GM03348 (cell line): ENCODE measurements around the gene HEPACAM.
A peak's percentile ranks its signal among the peaks of the same experiment; 100 is the strongest.

ENCODE experiments used
- DNase-seq: peaks from one replicate; pipeline ENCODE4 v3.0.0; 2012; ENCODE audit warnings: low spot score

HEPACAM gene

DNA sequence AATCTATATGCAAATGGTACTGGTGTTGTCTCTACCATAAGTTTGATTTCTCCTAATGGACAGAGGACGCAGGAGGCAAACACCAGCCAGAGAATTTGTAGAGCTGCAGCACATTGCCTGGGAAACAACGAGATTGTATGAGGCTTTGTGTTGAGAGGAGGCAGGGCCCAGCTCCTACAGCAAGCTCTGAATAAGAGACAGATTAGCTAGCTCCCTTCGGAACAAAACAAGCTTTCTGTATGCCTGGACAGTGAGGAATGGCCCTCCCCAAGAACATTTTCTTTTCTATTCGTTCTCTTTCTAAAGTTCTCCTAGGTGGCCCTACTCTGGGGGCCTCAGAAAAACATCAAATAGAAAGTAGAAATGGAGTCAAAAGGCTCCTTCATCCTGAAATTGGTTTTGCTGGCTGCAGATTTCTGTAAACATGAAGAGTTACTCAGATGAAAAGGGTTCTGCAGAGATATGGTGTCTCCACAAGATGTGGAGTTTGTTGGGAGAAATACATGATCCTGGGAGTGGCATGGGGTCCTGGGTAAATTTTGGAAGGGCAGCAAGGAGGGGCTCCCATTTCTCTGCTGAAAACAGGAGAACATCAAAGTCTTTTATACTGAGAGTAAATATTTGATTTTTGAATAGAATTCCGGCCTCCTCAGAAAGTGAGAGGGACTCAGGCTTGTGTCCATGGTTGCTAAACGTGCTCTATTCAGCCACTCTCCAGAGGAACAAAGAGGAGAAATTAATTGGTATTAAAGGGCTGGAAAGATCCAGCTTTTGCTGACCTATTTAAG is 6.8 kb upstream of the HEPACAM start:
- DNase-seq = no peak

- DNase-seq = no peak
Measured at GRCh38 chr11:124941703-124942102, 5.9 kb upstream of the HEPACAM start.

DNA sequence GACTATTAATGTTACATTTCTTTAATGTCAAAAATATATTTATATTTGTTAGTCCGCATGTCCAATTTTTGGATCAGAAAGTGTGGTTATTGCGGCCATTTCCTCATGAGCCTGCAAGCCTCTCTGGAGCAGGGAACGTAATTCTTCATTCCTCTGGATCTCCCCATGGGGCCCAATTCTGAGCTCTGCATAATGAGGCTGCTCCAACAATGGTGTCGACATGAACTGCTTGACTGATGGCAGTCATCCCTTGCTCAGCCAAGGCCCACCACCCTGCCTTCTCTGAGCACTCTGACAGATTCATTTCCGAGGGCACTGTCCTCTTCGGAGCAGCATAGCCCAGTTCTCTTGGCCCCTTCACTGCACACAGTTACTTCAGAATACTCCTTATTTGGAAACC is 3.1 kb upstream of the HEPACAM start:
- DNase-seq = no peak

- peak; percentile 24 for DNase-seq
Measured at GRCh38 chr11:124938206-124938765, 2.4 kb upstream of the HEPACAM start.

DNA sequence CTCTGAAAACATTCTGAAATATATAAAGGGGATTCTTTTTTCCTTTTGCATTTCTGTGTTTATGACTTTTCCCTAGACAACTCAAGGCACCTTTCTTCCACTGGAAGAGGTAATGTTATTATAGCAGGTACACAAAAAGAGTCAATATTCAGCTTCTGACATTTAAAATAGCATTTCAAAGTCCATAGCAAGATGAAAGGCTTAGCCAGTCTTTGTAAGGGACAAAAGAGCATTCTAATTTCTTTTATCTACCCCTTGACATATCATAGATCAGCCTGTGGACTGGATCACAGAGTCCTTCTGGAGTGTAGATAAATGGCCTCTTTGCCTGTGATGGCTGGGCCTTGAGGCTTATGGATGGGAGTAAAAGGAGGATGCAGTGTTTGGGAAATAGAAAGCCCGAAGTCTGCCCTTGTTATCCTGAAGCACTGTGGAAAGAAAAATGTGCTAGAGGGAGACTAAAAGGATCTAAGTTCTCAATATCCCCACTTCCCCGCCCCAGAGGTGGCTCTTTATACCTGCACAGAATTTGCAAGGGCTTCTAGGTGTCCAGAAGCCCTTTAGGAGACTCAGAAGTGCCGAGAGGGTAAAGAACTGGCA is 1.6 kb upstream of the HEPACAM start:
- DNase-seq = no peak

DNA sequence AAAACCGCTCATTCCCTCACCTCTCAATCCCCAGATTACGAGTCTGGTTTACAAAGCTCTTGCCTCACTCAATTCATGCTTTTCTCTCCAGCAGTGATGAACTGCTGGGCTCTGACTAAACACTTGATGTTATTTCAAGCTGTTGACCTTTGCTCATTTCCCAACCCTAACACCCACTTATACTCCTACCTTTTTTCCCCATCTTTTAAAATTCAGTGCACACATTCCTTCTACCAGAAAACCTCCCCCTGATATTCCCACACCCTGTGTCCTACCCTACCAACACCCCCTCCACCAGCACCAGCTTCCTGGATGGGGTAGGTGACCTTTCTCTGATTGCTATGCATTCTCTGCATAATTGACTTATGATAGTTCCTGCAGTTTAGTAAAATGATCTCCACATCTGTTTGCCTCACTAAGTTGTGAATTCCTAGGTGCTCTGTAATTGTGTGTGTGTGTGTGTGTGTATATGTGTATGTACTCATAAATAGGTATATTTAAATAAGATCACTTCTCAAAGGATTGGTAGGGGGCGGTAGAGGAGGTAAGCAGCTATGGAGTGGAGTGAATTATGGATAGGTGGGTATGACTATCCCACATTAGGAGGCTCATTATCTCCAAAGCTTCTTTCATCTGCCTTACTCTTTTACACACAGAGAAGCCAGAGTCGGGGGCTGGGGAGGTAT is 842 bp downstream of the HEPACAM start:
- peak; percentile 74 for DNase-seq

DNA sequence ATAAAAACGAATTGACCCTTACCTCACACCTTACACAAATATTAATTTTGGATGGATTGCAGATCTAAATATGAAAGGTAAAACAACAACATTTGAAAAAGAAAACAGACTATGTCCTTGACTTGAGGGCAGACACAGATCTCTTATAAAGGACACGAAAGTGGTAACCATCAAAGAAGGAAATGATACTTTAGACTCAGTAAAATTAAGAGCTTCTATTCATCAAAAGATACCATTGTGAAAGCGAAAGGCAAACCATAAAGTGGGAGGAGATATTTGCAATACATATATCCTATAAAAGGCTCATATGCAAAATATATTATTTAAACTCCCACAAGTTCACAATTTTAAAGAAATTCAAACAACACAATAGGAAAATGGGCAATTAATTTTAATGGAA is 5.0 kb downstream of the HEPACAM start:
- no peak for DNase-seq

DNA sequence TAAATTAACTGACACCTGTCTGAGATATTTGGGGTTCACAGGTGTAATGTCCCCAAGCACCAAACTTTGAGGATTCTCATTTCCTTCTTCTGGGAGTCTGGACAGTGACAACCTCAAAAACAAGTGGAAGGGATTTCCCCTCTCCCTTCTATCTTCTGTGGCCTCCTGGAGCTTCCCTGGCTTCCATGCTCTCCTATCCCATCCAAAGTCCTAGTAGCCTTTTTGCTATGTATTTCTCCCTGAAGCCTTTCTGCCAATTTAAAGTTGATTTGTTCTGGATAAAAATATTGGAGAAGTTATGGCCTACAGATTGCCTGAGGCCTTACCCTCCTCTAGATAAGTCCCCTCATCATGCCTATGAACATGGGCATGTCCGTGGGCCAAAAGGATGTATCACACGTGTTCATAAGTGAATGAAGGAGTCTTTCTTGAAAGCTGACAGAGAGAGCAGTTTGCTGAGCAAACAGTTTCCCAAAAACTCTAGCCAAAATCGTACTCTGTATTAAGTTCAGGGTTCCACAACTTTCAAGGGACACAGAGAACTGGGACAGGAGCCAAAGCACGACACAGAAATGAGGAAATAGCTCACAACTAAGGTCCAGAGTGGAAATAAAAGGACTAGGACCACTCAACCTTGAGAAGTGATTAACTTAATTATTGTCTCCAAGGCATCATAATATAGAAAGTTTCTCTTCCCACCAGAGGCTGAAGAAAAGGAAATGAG is 6.7 kb downstream of the HEPACAM start:
- DNase-seq = no peak

- DNase-seq = no peak
Measured at GRCh38 chr11:124923296-124923695, 12.6 kb downstream of the HEPACAM start.

GRCh38 chr11:124922831-124923230 is 13.0 kb downstream of the HEPACAM start:
- no peak for DNase-seq

- peak; percentile 68 for DNase-seq
Measured at GRCh38 chr11:124920870-124921609, 14.8 kb downstream of the HEPACAM start.

DNA sequence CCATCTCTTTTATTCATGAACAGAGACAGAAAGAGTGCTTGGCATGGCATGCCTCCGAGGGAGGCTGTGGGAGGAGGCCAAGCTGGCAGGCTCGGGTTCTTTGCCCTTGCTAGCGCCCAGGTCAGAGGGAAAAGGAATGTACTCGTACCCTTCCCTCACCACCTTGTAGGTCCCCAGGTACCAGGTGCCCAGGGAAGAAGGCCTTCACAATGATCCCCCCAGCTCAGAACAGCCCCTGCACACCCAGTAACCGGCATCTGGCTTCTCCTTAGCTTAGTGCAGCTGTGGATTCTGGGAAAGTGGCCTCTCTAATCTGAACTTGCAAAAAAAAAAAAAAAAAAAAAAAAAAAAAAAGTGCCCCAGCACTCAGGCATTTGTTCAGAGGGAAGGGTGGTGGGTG is 15.5 kb downstream of the HEPACAM start:
- DNase-seq = no peak

GRCh38 chr11:124919898-124920297 is 15.9 kb downstream of the HEPACAM start:
- DNase-seq = no peak

GRCh38 chr11:124918950-124919349 is 16.9 kb downstream of the HEPACAM start, which contains the start of gene HEPN1:
TSS of gene HEPN1 (plus strand) at chr11:124919250.
- no peak for DNase-seq

GRCh38 chr11:124917115-124917637 is 18.7 kb downstream of the HEPACAM start:
- no peak for DNase-seq

DNA sequence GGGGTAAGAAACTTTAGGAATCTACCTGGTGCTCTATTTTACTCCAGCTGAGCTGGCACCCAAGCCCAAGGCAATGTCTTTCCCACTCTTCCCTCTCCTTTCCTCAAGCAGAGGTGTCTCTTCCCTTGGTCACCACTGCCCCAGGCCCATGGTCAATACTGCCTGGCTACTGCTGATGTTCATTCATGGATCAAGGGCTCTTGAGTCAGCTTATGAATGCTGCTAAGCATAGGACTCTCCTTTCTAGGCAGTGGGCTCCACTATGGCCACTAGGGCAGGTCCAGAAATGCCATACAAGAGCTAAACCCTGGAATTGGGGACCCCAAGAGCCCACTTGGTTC is 19.5 kb downstream of the HEPACAM start:
- DNase-seq = no peak

DNA sequence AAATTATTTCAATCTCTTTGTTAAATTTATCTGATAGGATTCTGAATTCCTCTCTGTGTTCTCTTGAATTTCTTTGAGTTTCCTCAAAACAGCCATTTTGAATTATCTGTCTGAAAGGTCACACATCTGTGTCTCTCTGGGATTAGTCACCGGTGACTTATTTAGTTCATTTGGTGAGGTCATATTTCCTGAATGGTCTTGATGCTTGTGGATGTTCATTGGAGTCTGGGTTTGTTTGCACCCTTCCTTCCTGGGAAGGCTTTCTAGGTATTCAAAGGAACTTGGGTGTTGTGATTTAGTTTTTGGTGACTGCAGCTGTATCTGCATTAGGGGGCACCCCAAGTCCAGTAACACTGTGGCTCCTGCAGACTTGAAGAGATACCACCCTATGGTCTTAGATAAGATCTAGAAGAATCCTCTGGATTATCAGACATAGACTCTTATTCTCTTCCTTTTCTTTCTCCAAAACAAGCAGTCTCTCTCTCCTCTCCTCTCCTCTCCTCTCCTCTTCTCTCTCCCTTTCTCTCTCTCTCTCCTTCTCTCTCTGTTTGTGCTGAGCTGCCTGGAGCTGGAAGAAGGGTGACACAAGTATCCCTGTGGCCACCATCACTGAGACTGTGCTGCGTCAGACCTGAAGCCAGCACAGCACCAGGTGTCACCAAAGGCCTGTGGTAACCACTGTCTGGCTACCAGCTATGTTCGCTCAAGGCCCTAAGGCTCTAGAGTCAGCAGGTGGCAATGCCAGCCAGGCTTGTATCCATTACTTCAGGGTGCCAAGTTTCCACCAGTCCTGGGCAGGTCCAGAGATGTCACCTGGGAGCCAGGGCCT is 20.1 kb downstream of the HEPACAM start:
- no peak for DNase-seq

DNA sequence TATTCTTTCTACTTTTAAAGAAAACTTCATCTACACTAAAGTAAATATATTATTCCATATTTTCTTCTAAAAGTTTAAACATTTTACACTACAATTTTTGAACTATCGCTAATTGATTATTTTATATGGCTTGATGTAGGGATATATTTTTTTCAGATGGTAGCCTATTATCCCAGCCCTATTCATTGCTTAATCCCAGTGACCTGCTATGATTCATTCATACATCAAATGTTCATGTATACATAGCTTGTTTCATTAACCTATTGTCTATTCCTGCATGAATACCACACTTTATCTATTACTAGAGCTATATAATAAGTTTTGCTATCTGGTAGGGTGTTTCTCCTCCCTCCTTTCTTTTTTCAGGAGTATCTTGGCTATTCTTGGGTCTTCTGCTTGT is 33.2 kb downstream of the HEPACAM start:
- no peak for DNase-seq

DNA sequence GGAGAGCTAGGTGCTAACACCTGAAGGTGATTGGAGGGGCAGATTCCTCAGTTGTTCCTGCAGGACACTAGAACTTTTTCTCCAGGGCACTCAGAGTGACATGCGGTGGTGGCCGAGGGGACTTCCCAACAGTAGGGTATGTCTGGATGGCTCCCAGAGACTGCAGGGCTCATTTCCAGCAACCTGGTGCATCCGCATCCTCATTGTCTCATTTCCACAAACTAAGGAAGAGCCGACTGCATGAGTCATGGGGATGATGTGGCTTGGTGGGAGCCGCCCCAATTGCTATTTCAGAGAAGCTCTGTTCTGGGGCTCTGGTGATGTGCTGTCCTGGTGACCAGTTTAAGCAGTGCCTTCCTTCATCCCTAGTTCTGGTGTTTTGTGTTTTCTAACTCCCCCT is 35.4 kb downstream of the HEPACAM start:
- peak; percentile 85 for DNase-seq

DNA sequence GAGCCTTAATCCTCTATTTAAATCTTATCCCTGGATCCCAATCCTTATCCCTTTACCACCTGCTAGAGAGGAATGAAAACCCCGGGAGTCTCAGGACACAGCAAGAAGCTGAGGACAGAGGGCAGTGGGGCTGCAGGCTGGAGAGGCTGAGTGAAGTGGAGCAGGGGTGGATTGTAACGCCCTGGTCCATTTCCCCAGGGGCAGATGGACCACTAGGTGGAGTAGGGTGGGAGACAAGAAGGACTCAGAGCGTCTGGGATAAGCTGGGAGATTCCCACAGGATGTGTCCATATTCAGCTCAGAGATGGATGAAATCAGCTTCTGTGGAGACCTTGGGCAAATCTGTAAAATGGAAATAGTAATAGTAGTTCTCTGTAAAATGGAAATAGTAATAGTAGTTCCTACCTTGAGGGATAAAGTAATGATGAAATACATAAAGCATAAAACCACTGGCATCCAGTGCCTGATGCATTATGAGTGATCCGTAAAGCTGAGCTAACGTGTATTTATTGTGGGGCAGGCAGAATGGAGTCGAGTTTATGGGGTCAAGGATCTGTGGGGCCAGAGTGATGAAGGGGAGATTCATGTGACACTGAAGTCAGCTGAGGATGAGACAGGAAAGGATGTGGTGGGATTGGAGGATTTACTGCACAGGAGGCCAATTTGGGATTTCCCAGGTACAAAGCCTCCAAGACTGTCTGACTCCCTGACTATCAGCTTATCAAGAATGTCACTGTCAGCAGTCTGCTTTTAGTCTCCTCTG is 36.3 kb downstream of the HEPACAM start:
- DNase-seq = peak; percentile 2
